AG08395 (cell line): ENCODE data around the gene NEMF.
"Not testable (repeated sequence)": the region's sequence is repeated elsewhere in the genome, so short reads cannot be mapped to it uniquely, and the experiment has no call there.

Experiments
- DNase-seq: peaks from one replicate; pipeline ENCODE4 v3.0.0; 2012; ENCODE audit warnings: mixed read lengths, low spot score

Gene NEMF

GRCh38 chr14:49816844-49817243 lies 35.7 kb downstream of the NEMF start:
- DNase-seq, result no peak

- not testable (repeated sequence) for DNase-seq
Observed at GRCh38 chr14:49816118-49816517, 36.5 kb downstream of the NEMF start.

- no peak for DNase-seq
Observed at GRCh38 chr14:49808780-49809179, 43.8 kb downstream of the NEMF start.

GRCh38 chr14:49796025-49796424 lies 56.6 kb downstream of the NEMF start:
- DNase-seq, result no peak

GRCh38 chr14:49792618-49793017 lies 60.0 kb downstream of the NEMF start:
- no peak for DNase-seq

- no peak for DNase-seq
Observed at GRCh38 chr14:49786315-49786714, 66.3 kb downstream of the NEMF start.

GRCh38 chr14:49783394-49784014 lies 69.1 kb downstream of the NEMF start:
- DNase-seq, result no peak

GRCh38 chr14:49781040-49781439 lies 71.5 kb downstream of the NEMF start:
- not testable (repeated sequence) for DNase-seq

- no peak for DNase-seq
Observed at GRCh38 chr14:49778421-49778820, 74.2 kb downstream of the NEMF start.

- no peak for DNase-seq
Observed at GRCh38 chr14:49774106-49774505, 78.5 kb downstream of the NEMF start.

GRCh38 chr14:49771691-49772090 lies 80.9 kb downstream of the NEMF start:
- not testable (repeated sequence) for DNase-seq

GRCh38 chr14:49770212-49770817 lies 82.3 kb downstream of the NEMF start:
- DNase-seq, result no peak

- DNase-seq, result no peak
Observed at GRCh38 chr14:49769581-49770211, 82.9 kb downstream of the NEMF start.

GRCh38 chr14:49769171-49769570 lies 83.4 kb downstream of the NEMF start:
- DNase-seq, result peak; percentile 45

- peak; percentile 37 for DNase-seq
Observed at GRCh38 chr14:49768301-49769121, 84.1 kb downstream of the NEMF start.

GRCh38 chr14:49767571-49768300 lies 84.9 kb downstream of the NEMF start, which contains the start of gene KLHDC2:
Gene KLHDC2 (plus strand): TSS chr14:49768153. CDS start chr14:49768469, 316 bp downstream.
- DNase-seq, result peak; percentile 82

GRCh38 chr14:49767270-49767570 lies 85.4 kb downstream of the NEMF start:
- DNase-seq, result no peak

GRCh38 chr14:49766839-49767238 lies 85.7 kb downstream of the NEMF start:
- no peak for DNase-seq

- no peak for DNase-seq
Observed at GRCh38 chr14:49761839-49762551, 90.6 kb downstream of the NEMF start.

GRCh38 chr14:49755378-49755777 lies 97.2 kb downstream of the NEMF start:
- no peak for DNase-seq

- no peak for DNase-seq
Observed at GRCh38 chr14:49754570-49755097, 98.0 kb downstream of the NEMF start.
